Gastrocnemius medialis (tissue), 4 donors: ENCODE measurements around the gene TNN. TPM values are rescaled to one million over a fixed set of nuclear protein-coding genes. Genes with fewer than 3 reads are reported as not detected.

Experiments
- ATAC-seq, 2 donors: fragments of 150-250 bp; one replicate each; pipeline ENCODE4 v1.9.1; 2016
- DNase-seq, 2 donors: peaks; one replicate each; pipeline ENCODE4 v3.0.0-alpha.2; 2019
- H3K27ac ChIP-seq, 4 donors: fragments of 200-600 bp; sonication (generic); 1 replicate in 1 of 4; 2 replicates in 3 of 4; pipeline ENCODE4 v1.5.1; 2016 to 2018; ENCODE audit warnings: mild to moderate bottlenecking in 2 of 4, moderate library complexity in 1 of 4
- H3K27me3 ChIP-seq, 3 donors: fragments of 200-600 bp; sonication (generic) in 2 of 3; 1 replicate in 1 of 3; 2 replicates in 2 of 3; pipeline versions ENCODE4 v1.5.1 to v1.6.0; 2016 to 2019; ENCODE audit warnings: mild to moderate bottlenecking in 1 of 3, moderate library complexity in 1 of 3
- H3K36me3 ChIP-seq, 2 donors: fragments of 200-600 bp; sonication (generic) in 1 of 2; one replicate each; pipeline ENCODE4 v1.5.1; 2017 to 2018
- H3K4me1 ChIP-seq, 2 donors: fragments of 200-600 bp; sonication (generic) in 1 of 2; one replicate each; pipeline ENCODE4 v1.5.1; 2016 to 2017; ENCODE audit warnings: mild to moderate bottlenecking in 2 of 2
- H3K4me3 ChIP-seq, 4 donors: fragments of 200-600 bp; sonication (generic) in 3 of 4; 1 replicate in 1 of 4; 2 replicates in 3 of 4; pipeline ENCODE4 v1.5.1; 2016 to 2019; ENCODE audit warnings: mild to moderate bottlenecking in 2 of 4
- H3K9me3 ChIP-seq, 3 donors: fragments of 200-600 bp; sonication (generic) in 2 of 3; 1 replicate in 1 of 3; 2 replicates in 2 of 3; pipeline ENCODE4 v1.5.1; 2016 to 2019
- POLR2A ChIP-seq, 2 donors: fragments of 450-650 bp; IDR thresholded peaks; one replicate each; pipeline ENCODE4 v1.6.1; 2017; ENCODE audit warnings: antibody characterized with exemption in 2 of 2, mild to moderate bottlenecking in 2 of 2, moderate library complexity in 2 of 2
- in situ Hi-C, 4 donors: fragments of 200-750 bp; cut with MboI; loops; one replicate each; pipeline versions ENCODE4 v1.15.0 to v1.8.0; 2017; ENCODE audit warnings: low sequenced_read_pairs in 4 of 4
- intact Hi-C: fragments of 100-400 bp; cut with DNase I; formaldehyde crosslinking; loops from one replicate; pipeline ENCODE4 v1.15.1; 2023; ENCODE audit warnings: low total_unique reads
- total RNA-seq, 4 donors: library from RNA; depleted of rRNA; stranded (reverse); fragments of >200 nt; gene quantifications; one replicate each; pipeline versions ENCODE4 v1.1.0 to v1.2.3, GENCODE V29; 2016
- TF ChIP-seq, protein P1 (sequence below), 5 experiments: fragments of 450-650 bp in 3 of 5; fragments of 200-600 bp in 2 of 5; sonication (generic) in 2 of 5; IDR thresholded peaks in 4 of 5; conservative IDR thresholded peaks in 1 of 5; 1 replicate in 4 of 5; 2 replicates in 1 of 5; pipeline ENCODE4 v1.5.1; 2016 to 2019; ENCODE audit warnings: antibody characterized with exemption in 5 of 5, mild to moderate bottlenecking in 3 of 5, moderate library complexity in 3 of 5

The TNN gene
- total RNA-seq, 4 donors from 2014 or later: 0.07 TPM; not detected in 3

GRCh38 chr1:175186433-175187160 lies 119.0 kb downstream of the TNN start:
- ATAC-seq: peak; percentile 17 to 23
- DNase-seq: no peak
- Histone ChIP-seq H3K4me1 (peaks cover 9 to 77% of the 10 kb centered on the region in 2 donors), H3K9me3 (no peaks in the 10 kb centered on the region), H3K27ac (peak overlapping the region in 3 of 4 donors; percentile 21 to 39 (median 22)), H3K27me3 (no peaks in the 10 kb centered on the region), H3K4me3 (no peak overlapping the region), H3K36me3 (no peaks in the 10 kb centered on the region)
- TF ChIP-seq, protein P1, sequence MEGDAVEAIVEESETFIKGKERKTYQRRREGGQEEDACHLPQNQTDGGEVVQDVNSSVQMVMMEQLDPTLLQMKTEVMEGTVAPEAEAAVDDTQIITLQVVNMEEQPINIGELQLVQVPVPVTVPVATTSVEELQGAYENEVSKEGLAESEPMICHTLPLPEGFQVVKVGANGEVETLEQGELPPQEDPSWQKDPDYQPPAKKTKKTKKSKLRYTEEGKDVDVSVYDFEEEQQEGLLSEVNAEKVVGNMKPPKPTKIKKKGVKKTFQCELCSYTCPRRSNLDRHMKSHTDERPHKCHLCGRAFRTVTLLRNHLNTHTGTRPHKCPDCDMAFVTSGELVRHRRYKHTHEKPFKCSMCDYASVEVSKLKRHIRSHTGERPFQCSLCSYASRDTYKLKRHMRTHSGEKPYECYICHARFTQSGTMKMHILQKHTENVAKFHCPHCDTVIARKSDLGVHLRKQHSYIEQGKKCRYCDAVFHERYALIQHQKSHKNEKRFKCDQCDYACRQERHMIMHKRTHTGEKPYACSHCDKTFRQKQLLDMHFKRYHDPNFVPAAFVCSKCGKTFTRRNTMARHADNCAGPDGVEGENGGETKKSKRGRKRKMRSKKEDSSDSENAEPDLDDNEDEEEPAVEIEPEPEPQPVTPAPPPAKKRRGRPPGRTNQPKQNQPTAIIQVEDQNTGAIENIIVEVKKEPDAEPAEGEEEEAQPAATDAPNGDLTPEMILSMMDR (IDR thresholded peaks at IDR 0.05 in 4 of 5, conservative IDR thresholded peaks at IDR 0.05 in 1 of 5): no peak
- no peak for TF ChIP-seq POLR2A (IDR thresholded peaks at IDR 0.05)
- in situ Hi-C loops (no loop called here), intact Hi-C loops (no loop called here)

DNA sequence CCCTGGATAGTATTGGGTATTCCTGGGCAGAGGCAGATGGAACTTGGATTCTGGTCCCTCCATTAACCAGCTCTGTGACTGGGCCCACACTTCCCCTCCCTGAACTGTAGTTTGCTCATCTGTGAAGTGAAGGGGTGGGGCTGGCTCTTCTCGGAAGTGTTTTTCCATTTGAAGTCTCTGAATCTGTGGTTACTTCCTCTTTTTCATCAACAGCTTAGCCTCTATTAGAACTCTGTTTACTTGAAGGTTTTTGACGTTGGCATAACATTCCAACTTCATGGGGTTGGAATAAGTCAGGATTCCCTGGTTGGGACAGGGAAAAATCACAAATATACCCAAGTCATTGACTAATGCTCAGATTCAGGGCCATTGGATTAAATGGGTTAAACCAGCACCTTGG lies 121.3 kb downstream of the TNN start:
- Histone ChIP-seq H3K27ac (peak overlapping the region; percentile 21 to 45 (median 36)), H3K4me1 (peaks cover 10 to 77% of the 10 kb centered on the region in 2 donors), H3K27me3 (no peaks in the 10 kb centered on the region), H3K4me3 (peak overlapping the region in 1 of 4 donors; percentile 2), H3K9me3 (no peaks in the 10 kb centered on the region), H3K36me3 (no peaks in the 10 kb centered on the region)
- intact Hi-C loops: no loop called here
- no peak for DNase-seq
- in situ Hi-C loops: no loop called here
- ATAC-seq: no peak
- TF ChIP-seq POLR2A (IDR thresholded peaks at IDR 0.05): no peak
- TF ChIP-seq, protein P1 (IDR thresholded peaks at IDR 0.05 in 4 of 5, conservative IDR thresholded peaks at IDR 0.05 in 1 of 5): no peak

GRCh38 chr1:175191659-175192058 lies 124.0 kb downstream of the TNN start:
- DNase-seq (peak in 1 of 2 donors; percentile 28), ATAC-seq (peak; percentile 13 to 19)
- Histone ChIP-seq H3K27ac (peak overlapping the region; percentile 86 to 95 (median 91)), H3K36me3 (no peaks in the 10 kb centered on the region), H3K27me3 (no peaks in the 10 kb centered on the region), H3K9me3 (no peaks in the 10 kb centered on the region), H3K4me1 (peaks cover 10 to 54% of the 10 kb centered on the region in 2 donors), H3K4me3 (peak overlapping the region; percentile 76 to 90 (median 78))
- TF ChIP-seq, protein P1 (IDR thresholded peaks at IDR 0.05 in 4 of 5, conservative IDR thresholded peaks at IDR 0.05 in 1 of 5): no peak
- no peak for TF ChIP-seq POLR2A (IDR thresholded peaks at IDR 0.05)
- intact Hi-C loops (loop anchor here (2.0 to 5.0 kb wide), 2 partner anchors 37 to 169 kb away; partner anchors contain the start of gene MRPS14), in situ Hi-C loops (no loop called here)

DNA sequence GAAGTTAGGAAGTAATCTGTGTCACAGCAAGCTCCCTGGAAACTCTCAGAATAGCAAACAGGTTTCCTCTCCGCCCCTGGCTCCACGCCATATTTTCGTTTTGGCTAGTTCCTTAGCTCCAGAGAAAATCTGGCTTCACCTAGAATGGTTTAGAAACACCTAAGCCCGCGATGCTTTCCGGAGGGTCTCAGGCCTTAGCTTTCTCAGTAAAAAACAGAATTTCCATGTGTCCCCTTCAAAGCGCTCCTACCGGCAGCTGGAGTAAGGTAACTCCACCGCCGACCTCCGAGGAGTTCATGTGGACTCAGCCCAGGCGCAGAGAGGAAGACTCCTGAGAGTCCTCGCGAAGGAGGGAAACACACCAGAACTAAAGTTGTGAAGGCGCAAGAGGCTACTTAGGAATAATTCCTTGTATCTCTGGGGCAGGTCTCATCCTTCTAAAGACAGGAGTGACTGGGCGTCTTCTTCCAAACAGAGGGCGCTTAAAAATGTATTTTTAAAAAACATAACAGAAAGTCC lies 124.5 kb downstream of the TNN start:
- H3K27me3 ChIP-seq: no peaks in the 10 kb centered on the region
- DNase-seq (peak; percentile 41 to 61), ATAC-seq (peak; percentile 63 to 71)
- H3K4me3 ChIP-seq: peak overlapping the region; percentile 76 to 90 (median 78)
- in situ Hi-C loops (no loop called here), intact Hi-C loops (loop anchor here (2.0 to 5.0 kb wide), 2 partner anchors 37 to 170 kb away; partner anchors contain the start of gene MRPS14)
- TF ChIP-seq, protein P1 (IDR thresholded peaks at IDR 0.05 in 4 of 5, conservative IDR thresholded peaks at IDR 0.05 in 1 of 5): peak in 1 of 5 experiments; percentile 13
- TF ChIP-seq POLR2A (IDR thresholded peaks at IDR 0.05): no peak
- H3K36me3 ChIP-seq: no peaks in the 10 kb centered on the region
- peak overlapping the region; percentile 86 to 95 (median 91) for H3K27ac ChIP-seq
- H3K4me1 ChIP-seq: peaks cover 10 to 49% of the 10 kb centered on the region in 2 donors
- no peaks in the 10 kb centered on the region for H3K9me3 ChIP-seq
